Loucy (cell line): ENCODE data around the gene PDGFD.
A peak's percentile ranks its signal among the peaks of the same experiment; 100 is the strongest.

Experiments used
- H2AFZ ChIP-seq: fragments of 200-600 bp; sonication (generic); 2 replicates; pipeline ENCODE4 v1.6.0; 2016; ENCODE audit warnings: antibody characterized with exemption, mild to moderate bottlenecking, low read length, moderate library complexity
- H3F3A ChIP-seq: fragments of 200-600 bp; 2 replicates; pipeline ENCODE4 v1.6.0; 2016; ENCODE audit warnings: antibody characterized with exemption, low read depth, mild to moderate bottlenecking
- H3K27me3 ChIP-seq: fragments of 200-600 bp; sonication (generic); 2 replicates; pipeline ENCODE4 v1.6.1; 2014; ENCODE audit warnings: low read length, mild to moderate bottlenecking; ENCODE audit not compliant: insufficient read depth, poor library complexity, severe bottlenecking
- H3K36me3 ChIP-seq: fragments of 200-600 bp; sonication (generic); 2 replicates; pipeline ENCODE4 v1.6.1; 2016; ENCODE audit warnings: low read length; ENCODE audit not compliant: insufficient read depth
- H3K4me1 ChIP-seq: fragments of 200-600 bp; sonication (generic); 2 replicates; pipeline ENCODE4 v1.5.1; 2014; ENCODE audit warnings: low read length, mild to moderate bottlenecking; ENCODE audit not compliant: insufficient read depth, poor library complexity, severe bottlenecking
- H3K4me2 ChIP-seq: fragments of 200-600 bp; sonication (generic); 2 replicates; pipeline ENCODE4 v1.6.0; 2014; ENCODE audit warnings: antibody characterized with exemption, low read length, low read depth, mild to moderate bottlenecking; ENCODE audit not compliant: poor library complexity, severe bottlenecking
- H3K4me3 ChIP-seq: fragments of 200-600 bp; sonication (generic); 2 replicates; pipeline ENCODE4 v1.5.1; 2014; ENCODE audit warnings: low read length, mild to moderate bottlenecking, mixed read lengths; ENCODE audit not compliant: poor library complexity, severe bottlenecking
- H3K79me2 ChIP-seq: fragments of 200-600 bp; sonication (generic); 2 replicates; pipeline ENCODE4 v1.6.1; 2014; ENCODE audit warnings: low read length; ENCODE audit not compliant: insufficient read depth
- H3K9ac ChIP-seq: fragments of 200-600 bp; sonication (generic); 2 replicates; pipeline ENCODE4 v1.6.0; 2014; ENCODE audit warnings: mild to moderate bottlenecking, low read depth, low read length, moderate library complexity; ENCODE audit not compliant: poor library complexity, severe bottlenecking
- H3K9me2 ChIP-seq: fragments of 200-600 bp; sonication (generic); replicated peaks from 2 replicates; pipeline ENCODE4 v1.6.1; 2016; ENCODE audit warnings: low read depth, low read length, mixed read lengths
- H3K9me3 ChIP-seq: fragments of 200-600 bp; sonication (generic); 2 replicates; pipeline ENCODE4 v1.6.1; 2014; ENCODE audit warnings: mild to moderate bottlenecking, antibody characterized with exemption, low read length, low read depth; ENCODE audit not compliant: insufficient read depth
- H4K20me1 ChIP-seq: fragments of 200-600 bp; sonication (generic); 2 replicates; pipeline ENCODE4 v1.6.0; 2014; ENCODE audit warnings: antibody characterized with exemption, low read length, mild to moderate bottlenecking; ENCODE audit not compliant: insufficient read depth, poor library complexity, severe bottlenecking
- EZH2phosphoT487 ChIP-seq: fragments of 200-600 bp; IDR thresholded peaks from 2 replicates; pipeline ENCODE4 v1.6.1; 2018; ENCODE audit warnings: antibody characterized with exemption, mild to moderate bottlenecking, moderate library complexity, borderline replicate concordance
- TF ChIP-seq, protein P1 (sequence below): fragments of 200-600 bp; sonication (generic); conservative IDR thresholded peaks from 2 replicates; pipeline ENCODE4 v1.5.1; 2014; ENCODE audit warnings: mild to moderate bottlenecking, antibody characterized with exemption, low read length

The PDGFD gene

DNA sequence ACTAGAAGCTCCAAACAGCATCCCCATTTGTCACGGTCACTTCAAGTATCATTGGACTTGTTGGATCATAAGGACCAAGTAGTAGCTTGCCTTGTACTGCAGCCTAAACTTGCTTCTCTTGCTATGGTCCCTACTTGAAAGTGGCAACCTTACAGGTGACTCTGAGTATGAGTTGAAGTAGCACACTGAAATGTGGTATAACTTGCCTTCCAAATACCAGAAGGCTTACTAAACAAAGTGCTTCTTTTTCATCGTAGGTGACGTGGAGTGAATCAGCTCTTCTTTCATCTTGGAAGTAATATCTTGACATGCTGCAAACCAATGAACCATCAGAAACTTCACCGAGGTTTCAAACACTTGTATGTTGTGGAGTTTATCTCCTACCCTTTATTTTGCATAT, 296.5 kb downstream of the PDGFD start:
- Histone ChIP-seq H3F3A (no peaks in the 10 kb centered on the region), H3K4me1 (peaks cover 23% of the 10 kb centered on the region), H3K9ac (no peak overlapping the region), H3K79me2 (no peaks in the 10 kb centered on the region), H3K9me2 (no peaks in the 10 kb centered on the region), H4K20me1 (no peaks in the 10 kb centered on the region), H2AFZ (no peak overlapping the region), H3K4me2 (no peak overlapping the region), H3K27me3 (no peaks in the 10 kb centered on the region), H3K36me3 (no peaks in the 10 kb centered on the region), H3K9me3 (no peaks in the 10 kb centered on the region), H3K4me3 (no peak overlapping the region)
- TF ChIP-seq, protein P1, sequence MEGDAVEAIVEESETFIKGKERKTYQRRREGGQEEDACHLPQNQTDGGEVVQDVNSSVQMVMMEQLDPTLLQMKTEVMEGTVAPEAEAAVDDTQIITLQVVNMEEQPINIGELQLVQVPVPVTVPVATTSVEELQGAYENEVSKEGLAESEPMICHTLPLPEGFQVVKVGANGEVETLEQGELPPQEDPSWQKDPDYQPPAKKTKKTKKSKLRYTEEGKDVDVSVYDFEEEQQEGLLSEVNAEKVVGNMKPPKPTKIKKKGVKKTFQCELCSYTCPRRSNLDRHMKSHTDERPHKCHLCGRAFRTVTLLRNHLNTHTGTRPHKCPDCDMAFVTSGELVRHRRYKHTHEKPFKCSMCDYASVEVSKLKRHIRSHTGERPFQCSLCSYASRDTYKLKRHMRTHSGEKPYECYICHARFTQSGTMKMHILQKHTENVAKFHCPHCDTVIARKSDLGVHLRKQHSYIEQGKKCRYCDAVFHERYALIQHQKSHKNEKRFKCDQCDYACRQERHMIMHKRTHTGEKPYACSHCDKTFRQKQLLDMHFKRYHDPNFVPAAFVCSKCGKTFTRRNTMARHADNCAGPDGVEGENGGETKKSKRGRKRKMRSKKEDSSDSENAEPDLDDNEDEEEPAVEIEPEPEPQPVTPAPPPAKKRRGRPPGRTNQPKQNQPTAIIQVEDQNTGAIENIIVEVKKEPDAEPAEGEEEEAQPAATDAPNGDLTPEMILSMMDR, result no peak
- TF ChIP-seq EZH2phosphoT487, result no peak

DNA sequence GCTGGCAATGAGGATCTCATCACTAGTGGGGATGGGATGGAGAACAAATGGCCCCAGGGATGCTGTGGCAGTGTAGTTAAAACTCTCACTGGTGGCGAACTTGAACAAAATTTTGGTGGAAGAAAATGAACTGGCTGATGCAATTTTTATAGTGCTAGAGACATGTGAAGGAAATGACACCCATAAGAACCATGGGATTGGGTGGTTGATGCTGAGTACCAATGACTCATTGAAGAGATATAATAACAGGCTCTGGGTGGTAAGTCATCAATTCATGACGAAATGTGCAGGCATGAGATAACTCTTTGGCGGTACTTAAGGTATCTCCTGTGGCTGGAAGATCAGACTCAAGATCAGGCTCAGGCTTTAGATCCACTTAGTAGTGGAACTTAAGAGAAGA, 300.4 kb downstream of the PDGFD start:
- no peaks in the 10 kb centered on the region for H4K20me1 ChIP-seq
- no peaks in the 10 kb centered on the region for H3F3A ChIP-seq
- H3K9me2 ChIP-seq, result no peaks in the 10 kb centered on the region
- H2AFZ ChIP-seq, result peak overlapping the region; percentile 42; the same call in 1 of the 2 replicates
- no peaks in the 10 kb centered on the region for H3K27me3 ChIP-seq
- H3K4me2 ChIP-seq, result no peak overlapping the region
- no peak overlapping the region for H3K4me3 ChIP-seq
- H3K36me3 ChIP-seq, result no peaks in the 10 kb centered on the region
- H3K79me2 ChIP-seq, result no peaks in the 10 kb centered on the region
- no peaks in the 10 kb centered on the region for H3K9me3 ChIP-seq
- no peak overlapping the region for H3K9ac ChIP-seq
- H3K4me1 ChIP-seq, result peaks cover 3% of the 10 kb centered on the region
- TF ChIP-seq, protein P1, result no peak
- no peak for TF ChIP-seq EZH2phosphoT487

DNA sequence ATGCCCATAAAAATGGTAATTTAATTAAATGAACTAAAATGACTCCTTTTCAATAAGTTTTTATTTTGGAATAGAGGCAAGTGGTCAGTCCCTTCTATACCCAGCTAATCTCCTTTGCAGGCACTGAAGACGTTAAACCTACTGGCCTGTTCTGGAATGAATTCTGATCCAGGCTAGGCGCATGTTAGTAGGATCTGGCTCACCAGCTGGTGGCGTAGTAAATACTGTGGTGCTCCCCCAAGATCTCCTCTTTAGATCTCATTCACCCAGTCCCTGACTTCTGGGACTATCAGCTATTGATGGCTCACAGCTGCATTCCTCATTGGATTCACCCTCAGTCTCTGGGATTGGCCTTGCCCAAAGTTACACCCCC, 301.2 kb downstream of the PDGFD start:
- Histone ChIP-seq H3K4me3 (no peak overlapping the region), H3K9ac (no peak overlapping the region), H4K20me1 (no peaks in the 10 kb centered on the region), H3K9me2 (no peaks in the 10 kb centered on the region), H2AFZ (0 out of 2 replicates have a peak overlapping the region, but pooled peaks have one; percentile 42), H3K27me3 (no peaks in the 10 kb centered on the region), H3F3A (no peaks in the 10 kb centered on the region), H3K9me3 (no peaks in the 10 kb centered on the region), H3K4me1 (peaks cover 3% of the 10 kb centered on the region), H3K36me3 (no peaks in the 10 kb centered on the region), H3K4me2 (no peak overlapping the region), H3K79me2 (no peaks in the 10 kb centered on the region)
- TF ChIP-seq, protein P1, result no peak
- TF ChIP-seq EZH2phosphoT487, result no peak
